HG03571 (cell line): ENCODE measurements around the gene D2HGDH.

ENCODE experiments used
- ATAC-seq: cut with Tn5 transposase; IDR thresholded peaks from one replicate; pipeline ENCODE4 v1.9.1; 2021; ENCODE audit not compliant: unreplicated experiment

Gene D2HGDH

DNA sequence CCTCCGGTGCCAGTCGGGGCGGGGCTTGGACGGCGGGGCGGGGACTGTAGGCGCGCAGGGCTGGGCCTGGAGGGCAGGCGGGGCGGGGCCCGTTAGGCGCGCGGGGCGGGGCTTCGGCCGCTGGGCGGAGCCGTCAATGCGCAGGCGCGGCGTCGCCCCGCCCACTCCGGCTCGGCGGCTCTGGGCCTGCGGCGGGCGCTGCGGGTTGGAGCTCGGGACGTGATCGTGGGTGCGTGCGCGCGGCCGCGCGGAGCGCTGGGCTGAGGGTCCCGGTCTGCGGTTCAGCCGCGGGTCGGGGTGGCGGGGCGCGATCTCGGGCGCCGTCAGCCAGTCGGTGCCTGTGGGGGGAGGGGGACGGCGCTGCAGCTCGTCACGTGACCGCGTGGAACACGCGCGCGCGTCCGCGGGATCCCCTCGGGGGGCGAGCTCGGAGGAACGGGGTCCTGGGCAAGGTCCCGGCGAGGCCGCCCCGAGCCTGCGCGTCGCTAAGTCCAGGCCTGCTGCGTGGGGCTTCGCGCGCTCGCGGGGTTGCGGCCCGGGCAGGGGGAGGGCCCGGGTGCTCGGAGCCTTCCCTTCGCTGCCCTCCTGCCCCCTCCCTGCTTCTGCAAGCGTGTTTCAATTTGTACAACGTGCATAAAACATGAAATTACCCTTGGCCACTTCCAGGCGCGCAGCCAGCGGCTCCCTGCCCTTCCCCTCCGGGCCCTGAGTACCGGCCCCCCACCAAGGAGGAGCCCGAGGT, at the start of gene D2HGDH:
D2HGDH (plus strand) TSS at position 164 of the 742 bp plus-strand sequence. CDS start 595 bp downstream, outside the sequence.
- ATAC-seq, result peak; percentile 80

DNA sequence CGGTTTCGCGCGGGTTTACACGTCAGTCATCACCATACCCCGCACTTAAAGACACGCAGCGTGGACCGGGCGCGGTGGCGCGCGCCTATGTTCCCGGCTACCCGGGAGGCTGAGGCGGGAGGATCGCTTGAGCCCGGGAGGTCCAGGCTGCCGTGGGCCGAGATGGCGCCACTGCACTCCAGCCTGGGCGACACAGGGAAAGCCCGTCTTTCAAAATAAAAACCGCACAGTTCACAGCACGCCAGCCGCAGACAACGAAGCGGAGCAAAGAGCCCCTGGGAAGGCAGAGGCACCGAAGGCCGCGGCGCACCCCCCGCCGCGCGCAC, 48.1 kb upstream of the D2HGDH start:
- ATAC-seq, result peak; percentile 10

DNA sequence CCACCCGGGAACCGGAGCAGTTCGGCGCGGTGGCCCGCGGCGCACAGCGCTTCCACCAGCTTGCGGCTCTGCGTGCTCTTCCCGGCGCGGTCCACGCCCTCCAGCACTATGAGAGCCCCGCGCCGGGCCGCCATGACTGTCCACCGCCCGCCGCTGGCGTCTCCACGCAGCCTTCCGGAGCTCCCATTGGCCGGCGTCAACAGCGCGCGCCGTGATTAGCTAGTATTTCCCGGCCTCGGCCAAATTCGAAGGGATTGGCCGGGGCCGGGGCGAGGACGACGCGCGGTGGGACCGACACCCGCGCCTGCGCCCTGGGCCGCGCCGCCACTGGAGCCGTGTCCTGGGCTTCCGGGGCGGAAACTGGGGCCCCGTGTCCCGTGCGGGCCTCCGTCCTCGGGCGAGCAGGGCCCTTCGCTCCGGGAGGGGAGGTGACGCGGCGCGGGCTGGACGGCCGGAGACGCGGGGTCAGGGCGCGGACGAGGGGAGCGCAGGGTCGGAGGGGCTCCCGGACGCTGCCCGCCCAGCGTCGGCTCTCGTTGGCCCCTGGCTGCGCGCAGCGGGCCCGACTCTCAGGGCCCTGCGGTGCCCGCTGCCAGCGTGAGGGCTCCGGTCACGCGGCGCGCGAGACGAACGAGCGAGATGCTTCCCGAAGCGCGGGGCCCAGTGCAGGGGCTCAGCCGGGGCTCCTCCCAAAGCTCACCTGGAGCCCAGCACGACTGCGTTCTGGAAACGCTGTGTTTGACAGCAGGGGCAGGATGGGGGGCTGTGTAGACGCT, 47.6 kb upstream of the D2HGDH start, which contains the start of gene DTYMK:
DTYMK (minus strand) TSS at position 166 of the 776 bp plus-strand sequence; CDS start at position 134, 32 bp downstream.
- ATAC-seq, result peak; percentile 93

DNA sequence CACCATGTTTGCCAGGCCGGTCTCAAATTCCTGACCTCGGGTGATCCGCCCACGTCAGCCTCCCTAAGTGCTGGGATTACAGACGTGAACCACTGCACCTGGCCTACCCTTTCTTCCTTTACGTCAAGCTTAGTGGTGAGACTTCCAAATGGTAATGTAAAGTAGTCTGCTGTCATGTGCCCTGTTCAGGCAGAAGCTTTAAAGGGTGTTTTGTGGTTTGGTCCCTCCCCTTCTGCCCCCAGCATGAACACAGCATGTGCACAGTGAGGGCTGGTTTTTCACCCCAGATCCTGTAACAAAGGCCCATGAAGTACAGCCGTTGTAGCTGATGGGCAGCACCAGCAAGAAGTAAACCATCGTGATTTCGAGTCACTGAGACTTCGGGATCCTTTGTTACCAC, 45.1 kb upstream of the D2HGDH start:
- no peak for ATAC-seq

DNA sequence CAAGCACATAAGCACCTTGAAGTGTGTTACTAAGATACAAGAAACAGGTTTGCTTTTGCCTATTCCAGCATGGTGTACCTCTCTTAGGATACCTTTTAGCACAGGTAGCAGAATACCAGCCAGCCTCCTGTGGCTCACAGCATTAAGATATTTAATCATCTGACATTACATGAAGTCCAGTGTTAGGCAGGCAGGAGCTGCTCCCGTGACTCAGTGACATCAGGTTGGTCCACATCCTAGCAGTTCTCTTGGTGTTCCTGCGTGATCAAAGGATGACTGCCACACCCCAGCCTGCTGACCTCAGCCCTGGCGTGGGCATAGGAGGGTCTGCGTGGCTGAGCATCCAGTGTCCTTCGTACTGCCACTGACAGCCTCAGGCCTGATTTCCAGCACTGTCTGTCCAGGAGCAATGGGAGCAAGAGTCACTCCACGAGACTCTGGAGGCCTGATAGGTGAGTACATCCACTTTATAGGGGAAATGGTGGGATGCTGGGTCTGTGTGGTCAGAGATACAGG, 44.2 kb upstream of the D2HGDH start:
- ATAC-seq, result no peak

DNA sequence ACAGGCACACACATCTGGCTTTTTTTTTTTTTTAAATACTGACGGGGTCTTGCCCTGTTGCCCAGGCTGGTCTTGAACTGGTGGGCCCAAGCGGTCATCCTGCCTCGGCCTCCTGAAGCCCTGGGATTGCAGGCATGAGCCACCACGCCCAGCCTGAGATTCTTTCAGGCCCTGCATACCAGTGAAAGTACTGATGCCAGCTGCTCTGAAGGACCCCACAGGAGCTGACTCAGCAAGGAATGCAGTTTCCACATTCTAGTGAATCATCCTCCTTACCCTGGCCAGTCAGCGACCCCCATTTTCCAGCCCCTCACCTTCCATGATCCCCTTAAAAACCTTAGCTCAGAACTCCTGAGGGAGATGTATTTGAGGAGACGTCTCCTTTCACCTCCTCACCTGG, 42.0 kb upstream of the D2HGDH start:
- no peak for ATAC-seq

DNA sequence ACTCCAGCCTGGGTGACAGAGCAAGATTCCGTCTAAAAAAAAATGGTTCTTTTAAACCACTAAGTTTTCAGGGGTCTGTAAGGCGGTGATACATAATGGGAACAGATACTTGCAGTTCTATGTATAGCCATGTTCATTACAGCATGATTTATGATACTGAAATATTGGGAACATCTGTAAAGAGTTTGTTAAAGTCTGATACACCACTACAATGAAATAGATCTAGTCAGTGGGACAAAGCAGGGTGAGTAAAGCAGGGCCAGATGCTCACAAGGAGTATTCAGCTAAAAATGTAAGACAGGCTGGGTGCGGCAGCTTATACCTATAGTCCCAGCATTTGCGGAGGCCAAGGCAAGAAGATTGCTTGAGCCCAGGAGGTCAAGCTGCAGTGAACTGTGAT, 38.8 kb upstream of the D2HGDH start:
- ATAC-seq, result no peak

DNA sequence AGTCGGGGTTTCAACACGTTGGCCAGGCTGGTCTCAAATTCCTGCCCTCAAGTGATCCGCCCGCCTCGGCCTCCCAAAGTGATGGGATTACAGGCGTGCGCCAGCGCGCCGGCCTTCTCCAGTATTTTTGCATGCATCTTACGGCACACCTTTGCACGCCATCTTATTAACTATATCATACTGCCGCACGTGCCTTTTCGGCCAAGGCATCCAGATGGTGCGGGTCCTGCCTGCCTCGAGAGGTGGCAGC, 33.4 kb upstream of the D2HGDH start:
- ATAC-seq, result no peak

DNA sequence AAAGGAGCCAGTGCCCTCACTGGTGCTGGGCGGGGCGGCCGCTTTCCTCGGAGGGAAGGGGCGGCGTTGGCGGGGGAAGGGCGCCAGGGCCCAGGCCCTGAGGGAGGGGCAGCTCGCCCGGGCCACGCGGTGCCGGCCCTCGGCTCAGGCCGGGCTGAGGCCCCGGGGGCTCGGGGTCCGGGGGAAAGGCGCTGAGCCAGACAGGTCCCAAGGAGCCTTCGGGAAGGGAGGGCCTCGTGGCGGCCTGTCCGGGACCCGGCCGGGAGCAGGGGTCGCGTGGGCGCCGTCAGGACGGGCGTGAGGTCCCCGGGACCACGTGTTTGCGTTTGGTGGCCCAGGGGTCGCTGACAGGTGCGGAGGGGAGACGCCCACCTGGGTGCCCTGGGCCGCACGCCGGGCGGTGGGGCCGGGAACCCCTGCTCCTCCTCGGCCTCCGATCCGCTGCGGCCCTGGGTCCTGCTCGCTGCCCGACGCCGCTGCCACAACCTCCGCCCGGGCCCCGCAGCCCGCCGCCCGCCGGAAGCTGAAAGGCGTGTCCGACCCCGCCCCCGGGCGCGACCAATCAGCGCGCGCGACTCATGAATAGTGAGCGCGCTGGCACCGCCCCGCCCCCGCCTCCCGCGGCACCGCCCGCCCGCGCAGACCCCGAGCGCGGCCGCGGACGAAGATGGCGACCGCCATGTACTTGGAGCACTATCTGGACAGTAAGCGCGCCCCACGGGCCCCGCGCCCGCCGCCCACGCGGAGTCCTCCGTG, 32.9 kb upstream of the D2HGDH start, which contains the start of gene ING5:
ING5 (plus strand) TSS at position 641 of the 756 bp plus-strand sequence; CDS start at position 668, 27 bp downstream.
- ATAC-seq, result peak; percentile 47

DNA sequence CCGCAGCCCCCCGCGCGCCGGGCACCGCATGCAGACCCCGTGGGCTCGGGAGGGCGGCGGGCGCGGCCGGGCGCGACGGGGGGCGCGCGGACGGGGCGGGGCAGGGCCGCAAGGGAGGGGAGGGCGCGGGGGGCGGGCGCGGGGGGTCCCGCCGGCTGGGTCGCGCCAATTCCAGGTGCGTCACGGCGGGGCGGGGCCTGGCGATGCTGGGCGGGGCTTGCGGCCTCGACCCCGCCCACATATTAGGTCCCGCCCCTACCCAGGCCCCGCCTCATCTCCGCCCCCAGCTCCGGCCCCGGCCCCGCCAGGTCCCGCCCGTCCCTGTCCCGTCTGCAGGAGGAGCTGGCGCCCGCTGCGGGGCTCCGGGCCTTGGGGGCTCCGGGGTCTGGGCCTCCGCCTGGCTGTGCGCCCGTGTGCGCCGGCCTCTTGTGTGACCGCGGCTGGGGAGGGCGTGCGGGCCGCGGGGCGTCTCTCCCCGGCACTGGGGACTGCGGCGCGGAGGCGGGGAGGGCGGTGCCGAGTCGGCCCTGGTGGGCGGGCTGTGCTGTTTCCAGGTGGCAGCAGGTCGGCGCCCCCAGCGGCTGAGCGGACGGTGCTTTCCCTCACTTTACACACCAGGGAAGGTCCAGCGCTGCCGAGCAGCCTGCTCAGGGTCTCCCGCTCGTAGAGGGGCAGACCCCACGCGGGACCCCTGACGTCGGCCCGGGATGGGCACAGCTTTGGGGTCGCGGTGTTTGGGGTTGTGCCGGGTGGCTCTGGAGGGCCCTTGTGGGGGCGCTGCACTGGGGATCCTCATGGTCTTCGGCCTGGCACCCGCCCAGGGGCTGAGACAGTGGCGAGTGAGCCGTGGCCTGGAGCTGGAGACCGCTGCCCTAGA, 32.0 kb upstream of the D2HGDH start:
- peak; percentile 68 for ATAC-seq

DNA sequence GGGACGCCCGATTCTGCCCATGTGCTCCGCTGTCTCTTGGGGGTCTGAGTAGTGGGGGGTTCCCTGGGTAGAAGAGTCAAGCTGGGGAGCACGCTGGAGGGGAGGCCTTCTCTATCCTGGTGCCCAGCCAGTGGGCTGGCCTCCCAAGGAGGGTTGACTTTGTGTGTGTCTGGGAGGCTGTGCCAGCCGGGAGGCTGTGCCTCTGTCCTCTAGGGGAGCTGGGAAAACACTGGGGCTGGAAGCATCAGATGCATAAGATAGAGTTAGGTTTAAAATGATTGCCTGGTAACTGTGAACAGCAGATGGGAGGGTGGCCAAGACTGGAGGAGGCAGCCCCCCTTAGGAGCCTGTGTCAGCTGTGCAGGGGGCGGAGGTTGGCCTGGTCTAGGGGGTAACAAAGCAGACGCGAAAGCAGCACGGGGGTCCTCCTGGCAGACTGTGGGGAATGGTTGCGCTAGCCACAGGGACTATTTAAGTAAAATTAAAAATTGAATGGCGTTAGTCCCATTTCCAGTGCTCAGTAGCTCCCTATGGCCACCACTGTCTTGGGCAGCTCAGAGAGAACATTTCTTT, 31.3 kb upstream of the D2HGDH start:
- ATAC-seq, result no peak

DNA sequence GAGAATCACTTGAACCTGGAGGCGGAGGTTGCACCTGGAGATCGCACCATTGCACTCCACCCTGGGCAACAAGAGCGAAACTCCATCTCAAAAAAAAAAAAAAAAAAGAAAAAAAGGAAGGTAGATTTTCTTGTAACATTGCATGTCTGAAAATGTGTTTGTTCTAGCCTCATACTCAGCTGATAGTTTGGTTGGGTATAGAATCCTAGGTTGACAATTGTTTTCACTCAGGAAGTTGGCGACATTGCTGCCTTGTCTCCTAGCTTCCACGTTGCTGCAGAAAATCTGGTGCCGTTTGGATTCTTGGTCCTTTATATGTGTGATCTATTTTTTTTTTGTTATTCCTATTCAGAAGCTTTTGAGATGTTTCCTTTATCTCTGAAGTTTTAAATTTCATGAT, 27.9 kb upstream of the D2HGDH start:
- ATAC-seq, result no peak

DNA sequence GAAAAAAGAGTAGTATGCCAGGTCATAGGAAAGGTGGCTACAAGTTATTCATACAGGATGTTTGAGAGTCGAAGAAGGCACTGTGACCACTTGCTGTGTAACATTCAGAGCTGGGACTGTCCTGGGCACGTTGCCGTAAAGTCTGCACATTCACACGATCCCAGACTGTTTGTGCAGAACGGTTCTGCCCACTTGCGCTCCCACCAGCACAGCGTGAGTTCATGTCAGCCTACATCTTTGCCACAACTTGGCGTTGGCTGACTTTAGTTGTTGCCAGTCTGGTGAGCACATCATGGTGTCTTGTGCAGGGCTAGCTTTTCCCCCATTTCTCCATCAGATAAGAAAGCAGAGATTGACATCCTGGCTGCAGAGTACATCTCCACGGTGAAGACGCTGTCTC, 25.6 kb upstream of the D2HGDH start:
- no peak for ATAC-seq

DNA sequence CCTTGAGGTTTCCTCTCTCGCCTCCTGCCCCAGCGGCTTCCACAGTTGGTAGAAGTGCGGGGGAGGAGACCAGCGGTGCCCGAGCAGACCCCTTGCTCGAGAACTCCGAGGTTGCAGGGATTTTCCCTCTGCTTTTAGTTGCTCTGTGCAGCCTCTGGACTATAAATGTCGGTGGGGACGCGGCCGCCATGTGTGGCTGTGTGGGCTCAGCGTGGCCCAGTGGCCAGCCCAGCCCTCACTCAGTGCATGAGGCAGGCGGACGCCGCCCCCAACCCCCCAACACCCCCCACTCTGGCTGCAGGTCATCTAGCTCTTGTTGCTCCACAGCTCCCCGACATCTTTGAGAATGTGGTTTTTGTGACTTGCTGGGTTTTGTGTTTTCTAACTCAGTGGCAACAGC, 15.3 kb upstream of the D2HGDH start:
- no peak for ATAC-seq

DNA sequence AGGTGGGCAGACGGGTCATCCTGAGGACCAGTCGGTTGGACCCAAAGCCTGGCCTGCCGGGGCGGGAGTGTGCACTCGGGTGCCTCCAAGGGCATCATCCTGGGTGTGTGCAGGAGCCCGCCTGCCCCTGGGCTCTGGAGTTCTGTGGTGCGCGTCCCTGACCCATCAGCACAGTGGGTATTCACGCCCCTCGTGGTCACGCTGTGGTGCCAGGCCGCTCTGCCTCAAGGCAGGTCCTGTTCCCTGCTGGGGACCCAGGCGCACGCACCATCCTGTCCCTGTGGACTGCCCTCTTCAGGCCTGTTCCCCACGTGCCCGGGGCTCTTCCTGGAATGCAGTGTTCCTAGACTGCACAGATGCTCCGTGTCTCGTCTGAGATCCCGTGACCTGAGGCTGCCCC, 14.3 kb upstream of the D2HGDH start:
- no peak for ATAC-seq

DNA sequence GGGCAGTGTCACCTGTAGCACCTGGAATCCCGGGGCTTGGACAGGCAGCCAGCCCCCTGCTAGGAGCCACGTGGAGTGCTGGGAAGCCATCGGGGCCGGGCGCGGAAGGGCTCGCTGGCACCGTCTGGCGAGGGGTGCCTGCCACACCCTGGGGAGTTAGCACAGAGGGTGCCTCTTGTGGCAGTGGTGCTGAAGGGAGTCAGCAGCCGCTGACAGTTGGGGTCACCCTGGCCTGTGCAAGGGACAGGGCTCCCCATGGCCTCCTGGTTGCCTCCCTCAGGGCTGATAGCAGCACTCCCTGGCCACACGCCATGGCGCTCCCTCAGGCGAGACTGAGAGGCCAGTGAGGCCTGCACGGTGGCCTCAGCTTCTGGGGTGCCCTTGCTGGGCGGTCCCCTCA, 13.9 kb upstream of the D2HGDH start:
- ATAC-seq, result no peak

DNA sequence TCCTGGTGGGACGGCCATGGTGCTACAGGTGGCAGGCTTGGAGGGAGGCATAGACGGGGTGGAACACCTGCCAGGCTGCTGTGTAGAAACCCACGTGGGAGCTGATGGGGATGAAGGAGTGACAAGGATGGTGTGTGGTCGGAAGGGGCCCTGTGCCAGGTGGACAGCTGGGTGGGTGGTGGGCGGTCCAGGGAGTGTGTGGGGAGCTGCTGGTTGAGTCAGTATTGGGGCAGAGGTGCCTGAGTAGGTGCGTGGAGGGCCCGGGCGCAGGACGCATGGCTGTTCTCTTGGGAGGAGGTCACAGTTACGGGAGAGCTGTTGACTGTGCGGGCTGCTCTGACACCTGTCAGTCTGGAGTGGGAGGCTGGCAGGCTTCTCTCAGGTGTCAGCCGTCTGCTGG, 12.6 kb upstream of the D2HGDH start:
- no peak for ATAC-seq

DNA sequence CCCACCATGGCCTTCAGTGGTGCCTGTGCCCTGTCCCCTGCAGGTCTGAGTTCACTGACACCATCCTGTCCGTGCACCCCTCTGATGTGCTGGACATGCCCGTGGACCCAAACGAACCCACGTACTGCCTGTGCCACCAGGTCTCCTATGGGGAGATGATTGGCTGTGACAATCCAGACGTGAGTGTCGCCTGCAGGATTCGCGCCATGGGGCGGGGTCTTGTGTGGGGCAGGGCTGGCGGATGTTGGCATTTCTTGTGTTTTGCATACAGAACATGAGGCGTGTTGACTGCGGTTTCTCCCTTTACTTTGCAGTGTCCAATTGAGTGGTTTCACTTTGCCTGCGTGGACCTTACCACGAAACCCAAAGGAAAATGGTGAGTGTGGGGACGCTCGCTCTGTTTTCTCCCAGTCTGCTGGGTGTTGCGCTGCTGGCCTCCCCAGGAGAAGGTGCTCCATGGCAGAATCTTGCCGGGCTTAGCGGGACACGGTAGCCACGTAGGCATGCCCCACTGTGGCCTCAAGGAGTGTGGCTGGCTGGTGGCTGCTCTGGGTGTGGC, 11.5 kb upstream of the D2HGDH start:
- ATAC-seq, result no peak

DNA sequence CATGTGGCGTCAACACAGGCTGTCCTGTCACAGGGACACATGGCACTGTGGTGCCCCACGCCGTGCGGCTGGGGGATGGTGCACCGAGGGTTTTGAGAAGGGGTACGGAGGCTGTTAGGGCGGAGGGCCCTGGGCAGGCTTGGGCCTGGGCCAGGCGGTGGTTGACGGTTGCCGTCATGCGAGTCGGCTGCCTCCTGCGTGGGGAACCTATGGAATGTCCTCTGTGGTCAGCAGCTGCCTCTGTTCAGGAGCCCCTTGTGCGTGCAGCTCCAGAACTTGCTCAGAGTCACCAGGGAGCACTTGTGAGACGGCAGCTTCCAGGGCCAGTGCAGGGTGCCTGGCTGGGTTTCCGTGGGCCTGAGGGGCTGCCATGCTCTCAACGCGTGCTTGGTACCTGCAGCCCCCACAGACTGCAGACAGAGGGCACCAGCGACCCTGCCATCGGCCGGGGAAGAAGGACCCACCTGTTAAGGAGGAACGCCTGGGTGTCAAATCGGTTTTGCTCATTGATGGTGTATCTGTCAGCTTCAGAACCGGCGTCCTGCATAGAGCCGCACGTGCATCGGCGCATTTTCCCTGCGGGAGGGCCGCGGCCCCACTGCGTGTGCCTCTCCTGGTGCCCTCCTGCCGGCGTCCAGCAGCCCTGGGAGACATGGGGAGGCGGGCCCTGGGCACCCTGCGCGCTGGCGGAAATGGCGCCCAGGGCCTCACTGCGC, 10.0 kb upstream of the D2HGDH start:
- no peak for ATAC-seq
